Measurements from ENCODE around the gene NUP58. TPM values are rescaled to one million over a fixed set of nuclear protein-coding genes. Genes with fewer than 3 reads are reported as not detected.
"Not testable (repeated sequence)": the region's sequence is repeated elsewhere in the genome, so short reads cannot be mapped to it uniquely, and the experiment has no call there.

The NUP58 gene
- total and polyA plus RNA-seq, 2 experiments from 2014 or later, result 27.6 to 91.8 TPM

GRCh38 chr13:25310891-25311290 lies 9.5 kb downstream of the NUP58 start (continued):
- TF ChIP-seq ZNF462 (CRISPR knock-in tag; IDR thresholded peaks at IDR 0.05), result no peak
- no peak for TF ChIP-seq EZH2phosphoT487 (IDR thresholded peaks at IDR 0.05; ENCODE audit: unreplicated experiment)
- no peak for TF ChIP-seq POLR2AphosphoS5 (IDR thresholded peaks at IDR 0.05; ENCODE audit: low read depth)
- TF ChIP-seq ETS1 (IDR thresholded peaks at IDR 0.05), result no peak
- TF ChIP-seq ZNF331 (CRISPR knock-in tag; IDR thresholded peaks at IDR 0.05; ENCODE audit: low read depth), result no peak
- no peak for TF ChIP-seq ZNF114 (CRISPR knock-in tag; IDR thresholded peaks at IDR 0.05)

- peaks cover 40% of the 10 kb centered on the region for H3K36me3 ChIP-seq (ENCODE audit: insufficient read depth)
- H3K4me2 ChIP-seq; H3K4me3 Mint-ChIP-seq; H3K79me2 ChIP-seq (replicated peaks; ENCODE audit: insufficient read depth); H3K4me3 ChIP-seq; H3K4me1 ChIP-seq (ENCODE audit: insufficient read depth); DNase-seq (ENCODE audit: low spot score); H3K27ac Mint-ChIP-seq; H4K20me1 ChIP-seq (replicated peaks; ENCODE audit: insufficient read depth); H3K27me3 Mint-ChIP-seq (ENCODE audit: insufficient read depth, low read depth, poor library complexity); ATAC-seq; H3K27ac ChIP-seq (ENCODE audit: low read depth); H3F3A ChIP-seq (replicated peaks; ENCODE audit: low read depth); H3K9me2 ChIP-seq (ENCODE audit: insufficient read depth); H3K27me3 ChIP-seq (ENCODE audit: insufficient read depth); H3K9me3 Mint-ChIP-seq; H3K4me1 Mint-ChIP-seq; H2AFZ ChIP-seq: not testable (repeated sequence)
- H3K36me3 Mint-ChIP-seq (ENCODE audit: low read depth), result peaks cover 45% of the 10 kb centered on the region; the same call in 2 of the 3 replicates
These were observed 17.5 kb downstream of the NUP58 start for GRCh38 chr13:25318946-25319345.

Data from GM23338 (cell line).